HCT116 (cell line): ENCODE measurements around the gene GNAI2. TPM values are rescaled to one million over a fixed set of nuclear protein-coding genes. Genes with fewer than 3 reads are reported as not detected.

Experiments
- ATAC-seq: fragments of 200-7000 bp; cut with Tn5 transposase; 2 replicates; pipeline ENCODE4 v1.9.1; 2020; ENCODE audit warnings: mild to moderate bottlenecking, moderate library complexity
- BruUV-seq: library from RNA; stranded (reverse); fragments of 400-500 nt; replicated peaks from 2 replicates; lab custom pipeline; 2021; lab: Mats Ljungman, UMichigan
- CTCF ChIA-PET: fragments of 300-600 bp; sonication (Branson Sonifier 250); formaldehyde crosslinking; loops from one replicate; lab custom pipeline; 2021; ENCODE audit warnings: antibody characterized with exemption; lab: Charles Lee
- POLR2A ChIA-PET: fragments of 300-600, 350-600 bp; sonication (Branson Sonifier 250); formaldehyde crosslinking; loops from one replicate; lab custom pipeline; 2021; ENCODE audit warnings: antibody characterized with exemption; lab: Charles Lee
- RAD21 ChIA-PET, 2 experiments: fragments of 300-600 bp; sonication (Branson Sonifier 250); formaldehyde crosslinking; loops; one replicate each; lab custom pipeline; 2023; ENCODE audit warnings: low total read pairs in 2 of 2; ENCODE audit not compliant: uncharacterized antibody in 2 of 2, unreplicated experiment in 2 of 2, low non-redundant PET in 1 of 2; lab: Charles Lee
- DNase-seq: peaks from one replicate; pipeline ENCODE4 v3.0.0-alpha.2; 2010; ENCODE audit warnings: low read depth, low spot score
- H2AFZ ChIP-seq: fragments of 200-600 bp; shearing (Covaris generic), sonication (generic); 2 replicates; pipeline ENCODE4 v1.6.1; 2017; ENCODE audit warnings: low read depth, mixed run types, mixed read lengths, antibody characterized with exemption, low read length; ENCODE audit not compliant: poor library complexity, severe bottlenecking
- H3K27ac ChIP-seq: 2 replicates; pipeline ENCODE4 v1.5.1; 2012; ENCODE audit warnings: low read depth, low read length
- H3K27me3 ChIP-seq: fragments of 200-600 bp; sonication (generic); 2 replicates; pipeline ENCODE4 v1.6.1; 2016; ENCODE audit warnings: mixed run types, low read length, mixed read lengths; ENCODE audit not compliant: insufficient read depth
- H3K36me3 ChIP-seq, 2 experiments: fragments of 200-500 bp in 1 of 2; fragments of 200-600 bp in 1 of 2; sonication (Bioruptor generic) in 1 of 2; sonication (generic) in 1 of 2; 2 replicates each; pipeline versions ENCODE4 v1.5.1 to v1.6.1; 2014 to 2016; ENCODE audit warnings: low read length in 2 of 2, inconsistent platforms in 1 of 2, mixed read lengths in 1 of 2, mixed run types in 1 of 2; ENCODE audit not compliant: insufficient read depth in 2 of 2, control insufficient read depth in 1 of 2
- H3K4me1 ChIP-seq, 2 experiments: fragments of 200-600 bp in 1 of 2; sonication (generic) in 1 of 2; 2 replicates each; pipeline versions ENCODE4 v1.5.1 to v1.6.1; 2012 to 2017; ENCODE audit warnings: low read length in 2 of 2, inconsistent platforms in 1 of 2, mild to moderate bottlenecking in 1 of 2, mixed read lengths in 1 of 2, mixed run types in 1 of 2, moderate library complexity in 1 of 2; ENCODE audit not compliant: insufficient read depth in 2 of 2, control insufficient read depth in 1 of 2
- H3K4me2 ChIP-seq: fragments of 200-600 bp; sonication (generic); 2 replicates; pipeline ENCODE4 v1.6.1; 2017; ENCODE audit warnings: mixed run types, low read length, mixed read lengths
- H3K4me3 ChIP-seq, 2 experiments: fragments of 200-600 bp in 1 of 2; sonication (generic) in 1 of 2; replicated peaks in 1 of 2; 2 replicates each; pipeline ENCODE4 v1.5.1; 2011 to 2016; ENCODE audit warnings: low read length in 2 of 2, control low read depth in 1 of 2, low read depth in 1 of 2, mild to moderate bottlenecking in 1 of 2, mixed read lengths in 1 of 2, mixed run types in 1 of 2
- H3K79me2 ChIP-seq: fragments of 200-600 bp; sonication (generic); 2 replicates; pipeline ENCODE4 v1.6.1; 2017; ENCODE audit warnings: mild to moderate bottlenecking, mixed run types, low read length, moderate library complexity, mixed read lengths; ENCODE audit not compliant: insufficient read depth
- H3K9ac ChIP-seq: fragments of 200-600 bp; sonication (generic); 2 replicates; pipeline ENCODE4 v1.6.1; 2016; ENCODE audit warnings: low read length, mixed read lengths
- H3K9me2 ChIP-seq: fragments of 200-600 bp; sonication (generic), shearing (Covaris generic); 2 replicates; pipeline ENCODE4 v1.6.1; 2017; ENCODE audit warnings: mixed run types, mild to moderate bottlenecking, moderate library complexity; ENCODE audit not compliant: insufficient read depth
- H3K9me3 ChIP-seq, 2 experiments: fragments of 200-500 bp in 1 of 2; fragments of 200-600 bp in 1 of 2; sonication (Bioruptor generic) in 1 of 2; sonication (generic) in 1 of 2; 2 replicates each; pipeline ENCODE4 v1.6.1; 2014 to 2017; ENCODE audit warnings: low read length in 2 of 2, mixed read lengths in 2 of 2, inconsistent platforms in 1 of 2, low read depth in 1 of 2, mild to moderate bottlenecking in 1 of 2, mixed run types in 1 of 2, moderate library complexity in 1 of 2; ENCODE audit not compliant: control insufficient read depth in 1 of 2, insufficient read depth in 1 of 2
- H4K20me1 ChIP-seq: fragments of 200-600 bp; sonication (generic), shearing (Covaris generic); 2 replicates; pipeline ENCODE4 v1.6.1; 2017; ENCODE audit warnings: mixed run types, mild to moderate bottlenecking, moderate library complexity; ENCODE audit not compliant: insufficient read depth
- ATF3 ChIP-seq: IDR thresholded peaks from 2 replicates; pipeline ENCODE4 v1.6.1; 2012
- CBX3 ChIP-seq: IDR thresholded peaks from 2 replicates; pipeline ENCODE4 v1.6.1; 2012; ENCODE audit warnings: low read depth
- CEBPB ChIP-seq: IDR thresholded peaks from 2 replicates; pipeline ENCODE4 v1.6.1; 2012; ENCODE audit warnings: low read depth
- EGR1 ChIP-seq: IDR thresholded peaks from 2 replicates; pipeline ENCODE4 v1.6.1; 2012; ENCODE audit warnings: low read depth
- ELF1 ChIP-seq: IDR thresholded peaks from 2 replicates; pipeline ENCODE4 v1.6.1; 2012; ENCODE audit warnings: low read depth, borderline replicate concordance
- EZH2phosphoT487 ChIP-seq: fragments of 200-600 bp; IDR thresholded peaks from 2 replicates; pipeline ENCODE4 v1.6.1; 2018; ENCODE audit warnings: antibody characterized with exemption, borderline replicate concordance
- FOSL1 ChIP-seq: IDR thresholded peaks from 2 replicates; pipeline ENCODE4 v1.6.1; 2012; ENCODE audit warnings: low read depth
- POLR2AphosphoS5 ChIP-seq: IDR thresholded peaks from 2 replicates; pipeline ENCODE4 v1.6.1; 2011; ENCODE audit warnings: mild to moderate bottlenecking, low read depth, low read length, moderate library complexity
- RAD21 ChIP-seq: IDR thresholded peaks from 2 replicates; pipeline ENCODE4 v1.6.1; 2012; ENCODE audit warnings: low read depth, mild to moderate bottlenecking
- SIN3A ChIP-seq: IDR thresholded peaks from 2 replicates; pipeline ENCODE4 v1.6.1; 2012; ENCODE audit warnings: low read depth
- SP1 ChIP-seq: IDR thresholded peaks from 2 replicates; pipeline ENCODE4 v1.6.1; 2012; ENCODE audit warnings: low read depth
- SRF ChIP-seq: IDR thresholded peaks from 2 replicates; pipeline ENCODE4 v1.6.1; 2012; ENCODE audit warnings: low read depth
- ZFX ChIP-seq: fragments of 450-650 bp; IDR thresholded peaks from 2 replicates; pipeline ENCODE4 v1.6.1; 2017
- ZNF274 ChIP-seq: fragments of 200-500 bp; sonication (Bioruptor generic); IDR thresholded peaks from 2 replicates; pipeline ENCODE4 v1.6.1; 2014; ENCODE audit warnings: mild to moderate bottlenecking, low read depth, low read length, inconsistent platforms
- intact Hi-C: fragments of 100-400 bp; cut with micrococcal nuclease; formaldehyde crosslinking; loops from 2 replicates; pipeline ENCODE4 v1.10.0; 2022
- total RNA-seq: library from RNA; stranded (reverse); gene quantifications from one replicate; pipeline ENCODE4 v1.2.1, GENCODE V29; 2021; ENCODE audit not compliant: unreplicated experiment
- TF ChIP-seq, protein P1 (sequence below): IDR thresholded peaks from 2 replicates; pipeline ENCODE4 v1.6.1; 2012; ENCODE audit warnings: low read depth
- TF ChIP-seq, protein P2 (sequence below), 3 experiments: fragments of 200-600 bp in 1 of 3; sonication (generic) in 1 of 3; IDR thresholded peaks in 2 of 3; conservative IDR thresholded peaks in 1 of 3; 2 replicates each; pipeline ENCODE4 v1.5.1; 2012 to 2017; ENCODE audit warnings: low read depth in 2 of 3, low read length in 2 of 3, antibody characterized with exemption in 1 of 3, borderline replicate concordance in 1 of 3, control low read depth in 1 of 3, mild to moderate bottlenecking in 1 of 3, mixed read lengths in 1 of 3, mixed run types in 1 of 3, moderate library complexity in 1 of 3; ENCODE audit not compliant: insufficient read depth in 1 of 3

The GNAI2 gene
- total RNA-seq, 1 experiment from 2014 or later, result 170 TPM

DNA sequence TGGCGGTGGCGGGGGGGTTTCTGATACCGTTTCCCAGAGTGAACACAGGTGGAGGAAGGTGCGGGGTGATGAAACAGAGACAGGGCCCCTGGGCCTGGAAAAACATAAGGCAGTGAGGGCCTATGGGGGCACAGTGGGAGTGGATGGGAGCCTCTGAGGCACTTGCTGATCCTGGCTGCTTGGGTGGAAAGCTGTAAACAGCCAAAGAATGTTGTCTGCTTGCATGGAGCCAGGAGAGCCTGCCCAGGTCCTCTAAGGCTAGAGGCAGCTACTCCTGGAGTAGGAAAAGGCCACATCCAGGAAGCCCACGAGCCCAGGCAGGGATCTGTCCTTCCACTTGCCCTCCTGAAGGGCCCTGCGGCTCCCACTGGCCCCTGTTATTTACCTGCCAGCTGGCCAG lies 30.0 kb downstream of the GNAI2 start:
- POLR2A ChIA-PET, result interaction anchor here (1.4 kb wide), 1 partner anchor 19 kb away, joined by 3 read pairs; no protein-coding TSS in a partner anchor
- Histone ChIP-seq H3K4me3 (peak overlapping the region in 1 of 2 experiments; percentile 56; a peak in 1 of 4 replicates), H3K36me3 (no peaks in the 10 kb centered on the region), H3K27me3 (no peaks in the 10 kb centered on the region), H3K4me1 (peaks cover 77 to 97% of the 10 kb centered on the region in 2 experiments), H4K20me1 (no peaks in the 10 kb centered on the region), H3K4me2 (peak overlapping the region; percentile 80), H2AFZ (no peak overlapping the region), H3K27ac (peak overlapping the region; percentile 86), H3K9me3 (no peaks in the 10 kb centered on the region), H3K79me2 (no peaks in the 10 kb centered on the region), H3K9me2 (no peaks in the 10 kb centered on the region), H3K9ac (peak overlapping the region; percentile 62)
- TF ChIP-seq SRF (no peak), FOSL1 (no peak), EZH2phosphoT487 (no peak), CBX3 (no peak), ZNF274 (no peak), ELF1 (no peak), EGR1 (no peak), CEBPB (no peak), ZFX (no peak), SP1 (no peak), SIN3A (no peak), ATF3 (no peak), RAD21 (no peak), POLR2AphosphoS5 (no peak)
- TF ChIP-seq, protein P1, sequence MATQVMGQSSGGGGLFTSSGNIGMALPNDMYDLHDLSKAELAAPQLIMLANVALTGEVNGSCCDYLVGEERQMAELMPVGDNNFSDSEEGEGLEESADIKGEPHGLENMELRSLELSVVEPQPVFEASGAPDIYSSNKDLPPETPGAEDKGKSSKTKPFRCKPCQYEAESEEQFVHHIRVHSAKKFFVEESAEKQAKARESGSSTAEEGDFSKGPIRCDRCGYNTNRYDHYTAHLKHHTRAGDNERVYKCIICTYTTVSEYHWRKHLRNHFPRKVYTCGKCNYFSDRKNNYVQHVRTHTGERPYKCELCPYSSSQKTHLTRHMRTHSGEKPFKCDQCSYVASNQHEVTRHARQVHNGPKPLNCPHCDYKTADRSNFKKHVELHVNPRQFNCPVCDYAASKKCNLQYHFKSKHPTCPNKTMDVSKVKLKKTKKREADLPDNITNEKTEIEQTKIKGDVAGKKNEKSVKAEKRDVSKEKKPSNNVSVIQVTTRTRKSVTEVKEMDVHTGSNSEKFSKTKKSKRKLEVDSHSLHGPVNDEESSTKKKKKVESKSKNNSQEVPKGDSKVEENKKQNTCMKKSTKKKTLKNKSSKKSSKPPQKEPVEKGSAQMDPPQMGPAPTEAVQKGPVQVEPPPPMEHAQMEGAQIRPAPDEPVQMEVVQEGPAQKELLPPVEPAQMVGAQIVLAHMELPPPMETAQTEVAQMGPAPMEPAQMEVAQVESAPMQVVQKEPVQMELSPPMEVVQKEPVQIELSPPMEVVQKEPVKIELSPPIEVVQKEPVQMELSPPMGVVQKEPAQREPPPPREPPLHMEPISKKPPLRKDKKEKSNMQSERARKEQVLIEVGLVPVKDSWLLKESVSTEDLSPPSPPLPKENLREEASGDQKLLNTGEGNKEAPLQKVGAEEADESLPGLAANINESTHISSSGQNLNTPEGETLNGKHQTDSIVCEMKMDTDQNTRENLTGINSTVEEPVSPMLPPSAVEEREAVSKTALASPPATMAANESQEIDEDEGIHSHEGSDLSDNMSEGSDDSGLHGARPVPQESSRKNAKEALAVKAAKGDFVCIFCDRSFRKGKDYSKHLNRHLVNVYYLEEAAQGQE, result no peak
- TF ChIP-seq, protein P2, sequence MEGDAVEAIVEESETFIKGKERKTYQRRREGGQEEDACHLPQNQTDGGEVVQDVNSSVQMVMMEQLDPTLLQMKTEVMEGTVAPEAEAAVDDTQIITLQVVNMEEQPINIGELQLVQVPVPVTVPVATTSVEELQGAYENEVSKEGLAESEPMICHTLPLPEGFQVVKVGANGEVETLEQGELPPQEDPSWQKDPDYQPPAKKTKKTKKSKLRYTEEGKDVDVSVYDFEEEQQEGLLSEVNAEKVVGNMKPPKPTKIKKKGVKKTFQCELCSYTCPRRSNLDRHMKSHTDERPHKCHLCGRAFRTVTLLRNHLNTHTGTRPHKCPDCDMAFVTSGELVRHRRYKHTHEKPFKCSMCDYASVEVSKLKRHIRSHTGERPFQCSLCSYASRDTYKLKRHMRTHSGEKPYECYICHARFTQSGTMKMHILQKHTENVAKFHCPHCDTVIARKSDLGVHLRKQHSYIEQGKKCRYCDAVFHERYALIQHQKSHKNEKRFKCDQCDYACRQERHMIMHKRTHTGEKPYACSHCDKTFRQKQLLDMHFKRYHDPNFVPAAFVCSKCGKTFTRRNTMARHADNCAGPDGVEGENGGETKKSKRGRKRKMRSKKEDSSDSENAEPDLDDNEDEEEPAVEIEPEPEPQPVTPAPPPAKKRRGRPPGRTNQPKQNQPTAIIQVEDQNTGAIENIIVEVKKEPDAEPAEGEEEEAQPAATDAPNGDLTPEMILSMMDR (IDR thresholded peaks at IDR 0.05 in 2 of 3, conservative IDR thresholded peaks at IDR 0.05 in 1 of 3; ENCODE audit: borderline replicate concordance in 1 of 3, insufficient read depth in 1 of 3, low read depth in 2 of 3, low read length in 2 of 3), result no peak
- DNase-seq, result no peak
- CTCF ChIA-PET, result interaction anchor here (1.6 kb wide), 1 partner anchor 71 kb away, joined by 6 read pairs; no protein-coding TSS in a partner anchor
- RAD21 ChIA-PET, result interaction anchor here in 1 of 2 experiments (0.6 kb wide), 1 partner anchor 61 kb away, joined by 3 read pairs; the partner anchor contains the start of gene SLC38A3
- no TSS peak for BruUV-seq
- intact Hi-C loops, result no loop called here
- no peak for ATAC-seq
